ENCODE measurements around the gene LRRC34. TPM values are rescaled to one million over a fixed set of nuclear protein-coding genes. Genes with fewer than 3 reads are reported as not detected.

The LRRC34 gene
- total RNA-seq, 1 donor from 2014 or later: 1.6 TPM

GRCh38 chr3:169815590-169816150 lies 3.0 kb upstream of the LRRC34 start:
- Histone ChIP-seq H3K4me3 (no peak overlapping the region), H3K36me3 (no peaks in the 10 kb centered on the region), H3K9me3 (replicated peaks) (peaks cover 14% of the 10 kb centered on the region), H3K4me1 (peaks cover 35% of the 10 kb centered on the region), H3K27me3 (ENCODE audit: low read depth) (peaks cover 11% of the 10 kb centered on the region), H3K27ac (replicated peaks) (no peak overlapping the region)
- TF ChIP-seq CTCF (IDR thresholded peaks at IDR 0.05; ENCODE audit: borderline replicate concordance): no peak
- intact Hi-C loops (cut with micrococcal nuclease): no loop called here
- DNase-seq: no peak

DNA sequence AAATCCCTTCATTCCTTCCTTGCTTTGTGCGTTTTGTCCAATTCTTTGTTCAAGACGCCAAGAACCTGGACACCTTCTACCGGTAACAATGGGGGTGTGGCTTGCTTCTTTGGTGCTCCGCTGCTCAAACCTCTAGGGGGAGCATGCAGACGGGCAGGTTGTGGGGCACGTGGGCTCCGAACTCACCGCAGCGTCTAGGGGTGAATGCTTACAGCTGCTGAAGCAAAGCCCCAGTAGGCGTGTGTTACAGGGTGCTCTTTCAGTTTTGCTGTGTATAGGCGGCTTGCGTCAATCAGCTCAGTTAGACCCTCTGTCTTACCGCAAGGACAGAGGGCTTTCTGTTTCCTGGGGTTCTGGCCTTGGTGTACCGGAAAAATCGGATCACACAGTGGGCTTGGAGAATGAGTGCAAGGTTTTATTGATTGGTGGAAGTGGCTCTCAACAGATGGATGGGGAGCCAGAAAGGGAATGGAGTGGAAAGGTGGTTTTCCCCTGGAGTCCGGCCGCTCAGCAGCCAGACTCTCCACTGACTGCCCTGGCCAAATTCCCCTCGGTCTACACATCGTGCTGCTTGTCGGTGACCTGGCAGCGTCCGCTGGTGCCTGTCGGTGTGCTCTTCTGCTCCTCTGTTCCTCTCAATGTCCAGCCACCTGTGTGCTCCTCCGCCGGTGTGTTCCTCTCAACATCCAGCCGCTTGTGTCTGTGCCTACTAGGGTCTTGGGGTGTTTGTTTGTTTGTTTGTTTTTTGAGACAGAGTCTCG lies 1.2 kb upstream of the LRRC34 start:
- intact Hi-C loops (cut with micrococcal nuclease): no loop called here
- Histone ChIP-seq H3K27me3 (ENCODE audit: low read depth) (peaks cover 8% of the 10 kb centered on the region), H3K4me1 (peaks cover 35% of the 10 kb centered on the region), H3K27ac (replicated peaks) (no peak overlapping the region), H3K4me3 (peak overlapping the region; percentile 79), H3K9me3 (replicated peaks) (peaks cover 14% of the 10 kb centered on the region), H3K36me3 (no peaks in the 10 kb centered on the region)
- DNase-seq: no peak
- TF ChIP-seq CTCF (IDR thresholded peaks at IDR 0.05; ENCODE audit: borderline replicate concordance): peak; percentile 38

GRCh38 chr3:169813278-169813677 lies 574 bp upstream of the LRRC34 start:
- no peak for DNase-seq
- TF ChIP-seq CTCF (IDR thresholded peaks at IDR 0.05; ENCODE audit: borderline replicate concordance): no peak
- Histone ChIP-seq H3K4me1 (peaks cover 35% of the 10 kb centered on the region), H3K27me3 (ENCODE audit: low read depth) (peaks cover 6% of the 10 kb centered on the region), H3K9me3 (replicated peaks) (peaks cover 14% of the 10 kb centered on the region), H3K27ac (replicated peaks) (no peak overlapping the region), H3K36me3 (no peaks in the 10 kb centered on the region), H3K4me3 (peak overlapping the region; percentile 79)
- intact Hi-C loops (cut with micrococcal nuclease): no loop called here

DNA sequence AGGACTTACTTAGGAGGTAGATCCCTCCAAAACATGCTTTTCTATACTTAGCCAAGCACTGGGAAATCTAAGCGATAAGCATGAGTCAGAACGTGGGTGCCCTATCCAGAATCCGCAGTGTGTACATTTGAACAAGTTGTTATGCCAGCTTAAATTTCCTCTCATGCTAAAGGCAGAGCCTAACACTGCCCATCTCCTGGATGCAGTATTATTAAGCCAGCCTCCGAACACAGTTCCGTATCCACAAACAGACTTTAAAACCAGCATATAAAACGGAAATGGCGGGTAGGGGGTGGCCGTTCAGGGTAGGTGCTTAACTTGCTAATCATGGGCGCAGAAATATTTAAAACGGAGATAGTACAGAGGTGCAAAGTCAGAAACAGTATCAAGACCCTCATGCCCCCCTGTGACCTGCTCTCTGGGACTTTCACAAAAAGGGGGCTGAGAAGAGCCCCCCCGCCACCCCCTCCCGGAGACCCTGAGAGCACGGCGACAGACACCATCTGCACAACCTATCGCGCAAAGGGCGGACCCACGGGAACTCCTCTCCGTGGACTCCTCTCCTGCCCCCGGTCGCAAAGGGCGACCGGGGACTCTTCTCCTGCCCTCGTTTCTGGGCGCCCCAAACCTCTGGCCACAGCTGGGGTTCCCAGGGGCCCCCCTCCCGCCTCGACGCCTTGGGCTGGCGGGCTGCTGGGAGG lies 923 bp downstream of the LRRC34 start:
- H3K36me3 ChIP-seq: no peaks in the 10 kb centered on the region

More for the DNA sequence above, 923 bp downstream of the LRRC34 start:
- Histone ChIP-seq H3K9me3 (replicated peaks) (peaks cover 14% of the 10 kb centered on the region), H3K4me3 (peak overlapping the region; percentile 79), H3K4me1 (peaks cover 35% of the 10 kb centered on the region), H3K27ac (replicated peaks) (peak overlapping the region; percentile 82), H3K27me3 (ENCODE audit: low read depth) (no peaks in the 10 kb centered on the region)
- DNase-seq: no peak
- no peak for TF ChIP-seq CTCF (IDR thresholded peaks at IDR 0.05; ENCODE audit: borderline replicate concordance)
- intact Hi-C loops (cut with micrococcal nuclease): no loop called here
